Upper lobe of left lung (tissue), 6 donors: Measurements from ENCODE around the gene APC2. TPM values are rescaled to one million over a fixed set of nuclear protein-coding genes. Genes with fewer than 3 reads are reported as not detected.

ENCODE experiments used
- ATAC-seq, 2 donors: fragments of 200-7000 bp; cut with Tn5 transposase; one replicate each; pipeline ENCODE4 v1.9.1; 2022; ENCODE audit warnings: mild to moderate bottlenecking in 2 of 2, moderate library complexity in 2 of 2; ENCODE audit not compliant: low FRiP score in 2 of 2
- DNase-seq, 2 donors: peaks; one replicate each; pipeline ENCODE4 v3.0.0-alpha.2; 2019 to 2020
- H3K27ac ChIP-seq, 4 donors: fragments of 200-600 bp; sonication (generic); one replicate each; pipeline ENCODE4 v1.5.1; 2016 to 2019
- H3K27me3 ChIP-seq, 4 donors: fragments of 200-600 bp; sonication (generic); one replicate each; pipeline ENCODE4 v1.5.1; 2017 to 2019
- H3K36me3 ChIP-seq, 4 donors: fragments of 200-600 bp; sonication (generic); one replicate each; pipeline ENCODE4 v1.5.1; 2016 to 2019
- H3K4me1 ChIP-seq, 4 donors: fragments of 200-600 bp; sonication (generic); one replicate each; pipeline ENCODE4 v1.5.1; 2018 to 2019
- H3K4me3 ChIP-seq, 4 donors: fragments of 200-600 bp; sonication (generic); one replicate each; pipeline ENCODE4 v1.5.1; 2017 to 2019; ENCODE audit warnings: mild to moderate bottlenecking in 2 of 4, moderate library complexity in 1 of 4
- H3K9me3 ChIP-seq, 4 donors: fragments of 200-600 bp; sonication (generic); one replicate each; pipeline ENCODE4 v1.5.1; 2018 to 2019
- EP300 ChIP-seq, 4 donors: sonication (generic); formaldehyde crosslinking; IDR thresholded peaks; one replicate each; pipeline ENCODE4 v1.5.1; 2017; ENCODE audit warnings: antibody characterized with exemption in 4 of 4, control low read depth in 2 of 4
- POLR2A ChIP-seq, 4 donors: fragments of 450-650 bp; IDR thresholded peaks; one replicate each; pipeline ENCODE4 v1.5.1; 2016 to 2017; ENCODE audit warnings: antibody characterized with exemption in 4 of 4, mild to moderate bottlenecking in 2 of 4
- POLR2AphosphoS5 ChIP-seq, 2 donors: sonication (generic); formaldehyde crosslinking; IDR thresholded peaks; one replicate each; pipeline ENCODE4 v1.5.1; 2017; ENCODE audit warnings: antibody characterized with exemption in 2 of 2
- WGBS, 2 donors: methylation state at CpG; one replicate each; pipeline ENCODE4 v1.1.5; 2017 to 2018; 5-methylcytosine and 5-hydroxymethylcytosine counted together
- total RNA-seq, 6 donors: library from RNA; depleted of rRNA in 4 of 6; stranded (reverse); fragments of >200 nt in 4 of 6; gene quantifications; one replicate each; pipeline versions ENCODE4 v1.1.0 to v1.2.1, GENCODE V29; 2016 to 2021
- TF ChIP-seq, protein P1 (sequence below), 6 experiments: fragments of 450-650 bp in 4 of 6; fragments of 200-600 bp in 2 of 6; sonication (generic) in 2 of 6; IDR thresholded peaks; one replicate each; pipeline ENCODE4 v1.5.1; 2016 to 2019; ENCODE audit warnings: antibody characterized with exemption in 6 of 6
- donor health status: DM: no; HTN: no; CAD: no; lungs with moderate emphysema.
- donor health status: DM: no; HTN: yes; CAD: no; lungs with severe emphysema.

The APC2 gene
- total RNA-seq, 6 donors from 2014 or later, result 0.06 to 1.0 (median 0.11) TPM; not detected in 1

DNA sequence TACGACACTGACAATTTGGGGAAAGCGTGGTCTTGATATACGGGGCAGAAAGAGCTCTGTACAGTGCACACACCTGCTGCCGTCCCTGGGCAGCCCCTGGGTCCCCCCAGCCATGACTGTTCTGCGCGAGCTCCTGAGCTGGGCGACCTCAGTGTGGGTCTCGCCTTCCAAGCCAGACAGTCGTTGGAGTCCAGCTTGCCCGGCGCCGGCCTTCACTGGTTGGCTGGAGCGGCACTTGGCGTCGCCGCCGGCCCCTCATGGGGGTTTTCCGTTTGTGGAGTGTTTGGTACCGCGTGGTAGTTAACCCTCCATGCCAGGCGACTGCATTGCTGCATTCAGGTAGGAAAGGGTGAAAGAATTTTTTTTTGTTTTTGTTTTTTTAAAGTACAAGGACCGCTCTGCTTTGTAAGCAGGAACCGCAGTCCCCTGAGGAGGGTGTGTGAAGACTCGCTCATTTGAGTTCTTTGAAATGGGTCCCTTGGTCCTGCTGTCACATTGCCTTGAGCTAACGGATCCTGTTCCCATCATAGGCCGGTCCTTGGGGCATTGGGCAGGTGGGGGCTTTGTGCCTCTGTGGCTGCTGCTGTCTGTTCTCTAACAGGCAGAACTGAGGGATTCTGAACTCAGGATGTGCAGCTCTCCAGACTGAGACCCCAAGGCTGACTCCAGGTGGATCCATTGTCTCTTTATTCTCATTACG lies 22.6 kb upstream of the APC2 start:
- Histone ChIP-seq H3K27me3 (no peaks in the 10 kb centered on the region), H3K4me1 (no peaks in the 10 kb centered on the region), H3K36me3 (peaks cover 38 to 93% (median 82%) of the 10 kb centered on the region in 4 donors), H3K4me3 (no peak overlapping the region), H3K27ac (no peak overlapping the region), H3K9me3 (no peaks in the 10 kb centered on the region)
- 91 to 92% methylated on average over 17 to 27 of the region's 27 CpGs for WGBS, 2 donors
- TF ChIP-seq POLR2AphosphoS5 (IDR thresholded peaks at IDR 0.05) (no peak), EP300 (IDR thresholded peaks at IDR 0.05) (no peak), POLR2A (IDR thresholded peaks at IDR 0.05) (no peak)
- TF ChIP-seq, protein P1, sequence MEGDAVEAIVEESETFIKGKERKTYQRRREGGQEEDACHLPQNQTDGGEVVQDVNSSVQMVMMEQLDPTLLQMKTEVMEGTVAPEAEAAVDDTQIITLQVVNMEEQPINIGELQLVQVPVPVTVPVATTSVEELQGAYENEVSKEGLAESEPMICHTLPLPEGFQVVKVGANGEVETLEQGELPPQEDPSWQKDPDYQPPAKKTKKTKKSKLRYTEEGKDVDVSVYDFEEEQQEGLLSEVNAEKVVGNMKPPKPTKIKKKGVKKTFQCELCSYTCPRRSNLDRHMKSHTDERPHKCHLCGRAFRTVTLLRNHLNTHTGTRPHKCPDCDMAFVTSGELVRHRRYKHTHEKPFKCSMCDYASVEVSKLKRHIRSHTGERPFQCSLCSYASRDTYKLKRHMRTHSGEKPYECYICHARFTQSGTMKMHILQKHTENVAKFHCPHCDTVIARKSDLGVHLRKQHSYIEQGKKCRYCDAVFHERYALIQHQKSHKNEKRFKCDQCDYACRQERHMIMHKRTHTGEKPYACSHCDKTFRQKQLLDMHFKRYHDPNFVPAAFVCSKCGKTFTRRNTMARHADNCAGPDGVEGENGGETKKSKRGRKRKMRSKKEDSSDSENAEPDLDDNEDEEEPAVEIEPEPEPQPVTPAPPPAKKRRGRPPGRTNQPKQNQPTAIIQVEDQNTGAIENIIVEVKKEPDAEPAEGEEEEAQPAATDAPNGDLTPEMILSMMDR (IDR thresholded peaks at IDR 0.05), result no peak
- ATAC-seq (no peak), DNase-seq (peak in 1 of 2 donors; percentile 77)

DNA sequence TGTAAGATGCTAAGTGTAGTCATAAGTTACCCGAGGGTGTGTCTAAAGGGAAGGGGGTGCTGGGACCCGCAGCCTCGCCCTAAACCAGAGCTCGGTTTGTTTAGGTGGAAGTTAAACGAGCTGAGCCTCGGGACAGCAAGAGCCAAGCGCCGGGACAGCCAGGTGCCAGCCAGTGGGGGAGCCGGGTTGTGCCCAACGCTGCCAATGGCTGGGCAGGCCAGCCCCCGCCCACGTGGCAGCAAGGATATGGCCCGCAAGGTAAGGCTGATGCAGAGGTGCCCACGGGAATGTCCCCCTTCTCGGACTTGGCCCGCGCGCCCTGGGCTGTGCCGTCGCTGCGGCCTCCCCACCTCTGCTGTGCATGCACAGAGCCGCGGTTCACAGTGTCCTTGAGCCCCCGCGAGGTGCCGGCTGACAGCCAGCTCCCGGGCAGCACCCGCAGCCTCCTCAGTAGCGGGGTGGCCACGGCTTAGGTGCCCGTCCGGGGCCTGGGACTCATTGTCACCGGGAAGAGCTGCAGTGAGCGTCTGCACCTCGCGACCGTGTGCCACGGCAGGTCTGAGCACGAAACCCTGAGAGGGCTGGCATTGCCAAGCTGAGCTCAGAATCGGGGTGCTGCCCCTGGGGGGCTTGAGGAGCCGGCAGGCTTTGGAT lies 21.1 kb upstream of the APC2 start:
- WGBS, 2 donors, result 85 to 93% methylated on average over 13 to 31 of the region's 41 CpGs
- H3K9me3 ChIP-seq, result no peaks in the 10 kb centered on the region
- TF ChIP-seq EP300 (IDR thresholded peaks at IDR 0.05) (no peak), POLR2AphosphoS5 (IDR thresholded peaks at IDR 0.05) (no peak)
- peaks cover 39 to 93% (median 82%) of the 10 kb centered on the region in 4 donors for H3K36me3 ChIP-seq
- no peak overlapping the region for H3K4me3 ChIP-seq
- H3K27ac ChIP-seq, result peak overlapping the region in 1 of 4 donors; percentile 30
- ATAC-seq, result no peak
- peak in 1 of 2 donors; percentile 77 for DNase-seq
- no peaks in the 10 kb centered on the region for H3K27me3 ChIP-seq
- H3K4me1 ChIP-seq, result no peaks in the 10 kb centered on the region

- DNase-seq (peak in 1 of 2 donors; percentile 46), ATAC-seq (no peak)
- H3K36me3 ChIP-seq, result peaks cover 43 to 93% (median 83%) of the 10 kb centered on the region in 4 donors
- H3K27ac ChIP-seq, result no peak overlapping the region
- TF ChIP-seq POLR2AphosphoS5 (IDR thresholded peaks at IDR 0.05) (no peak), POLR2A (IDR thresholded peaks at IDR 0.05) (no peak), EP300 (IDR thresholded peaks at IDR 0.05) (no peak)
- TF ChIP-seq, protein P1 (IDR thresholded peaks at IDR 0.05), result no peak
- no peaks in the 10 kb centered on the region for H3K4me1 ChIP-seq
- no peaks in the 10 kb centered on the region for H3K9me3 ChIP-seq
- 87 to 89% methylated on average over 3 to 14 of the region's 14 CpGs for WGBS, 2 donors
- H3K27me3 ChIP-seq, result no peaks in the 10 kb centered on the region
- no peak overlapping the region for H3K4me3 ChIP-seq
These were observed 20.2 kb upstream of the APC2 start for GRCh38 chr19:1429750-1430149.

GRCh38 chr19:1430246-1430645 lies 19.7 kb upstream of the APC2 start:
- ATAC-seq, result no peak
- Histone ChIP-seq H3K9me3 (no peaks in the 10 kb centered on the region), H3K27me3 (no peaks in the 10 kb centered on the region), H3K27ac (no peak overlapping the region), H3K4me1 (no peaks in the 10 kb centered on the region), H3K36me3 (peaks cover 38 to 93% (median 81%) of the 10 kb centered on the region in 4 donors), H3K4me3 (no peak overlapping the region)
- TF ChIP-seq EP300 (IDR thresholded peaks at IDR 0.05), result no peak
- TF ChIP-seq, protein P1 (IDR thresholded peaks at IDR 0.05), result no peak
- 86 to 93% methylated on average over 5 to 14 of the region's 14 CpGs for WGBS, 2 donors
- DNase-seq, result peak in 1 of 2 donors; percentile 74

- no peak overlapping the region for H3K27ac ChIP-seq
- H3K27me3 ChIP-seq, result no peaks in the 10 kb centered on the region
- TF ChIP-seq, protein P1 (IDR thresholded peaks at IDR 0.05), result no peak
- TF ChIP-seq POLR2A (IDR thresholded peaks at IDR 0.05) (no peak), POLR2AphosphoS5 (IDR thresholded peaks at IDR 0.05) (no peak), EP300 (IDR thresholded peaks at IDR 0.05) (no peak)
- 92 to 93% methylated on average over 6 to 24 of the region's 24 CpGs for WGBS, 2 donors
- peaks cover 33 to 82% (median 70%) of the 10 kb centered on the region in 4 donors for H3K36me3 ChIP-seq
- H3K4me1 ChIP-seq, result no peaks in the 10 kb centered on the region
- H3K4me3 ChIP-seq, result no peak overlapping the region
- peak in 1 of 2 donors; percentile 64 for DNase-seq
- peak in 1 of 2 donors; percentile 2 for ATAC-seq
- no peaks in the 10 kb centered on the region for H3K9me3 ChIP-seq
These were observed 18.0 kb upstream of the APC2 start for GRCh38 chr19:1431759-1432506.
